B cell (primary cell): Measurements from ENCODE around the gene BCL6B. TPM values are rescaled to one million over a fixed set of nuclear protein-coding genes. Genes with fewer than 3 reads are reported as not detected.
"Not testable (repeated sequence)": the region's sequence is repeated elsewhere in the genome, so short reads cannot be mapped to it uniquely, and the experiment has no call there.

Source experiments
- ATAC-seq: fragments of 200-7000 bp; cut with Tn5 transposase; one replicate; pipeline ENCODE4 v1.10.0; 2021; ENCODE audit warnings: low read depth, mild to moderate bottlenecking, moderate number of reproducible peaks, moderate library complexity
- CTCF ChIA-PET: fragments of 350-600 bp; sonication (Branson Sonifier 250); formaldehyde crosslinking; loops from one replicate; lab custom pipeline; 2021; ENCODE audit warnings: antibody characterized with exemption, inconsistent platforms; lab: Charles Lee
- POLR2A ChIA-PET: fragments of 350-600 bp; sonication (Branson Sonifier 250); formaldehyde crosslinking; loops from one replicate; lab custom pipeline; 2021; ENCODE audit warnings: antibody characterized with exemption; lab: Charles Lee
- DNase-seq: peaks from one replicate; pipeline ENCODE4 v3.0.0; 2013
- H2AFZ ChIP-seq: 2 replicates; pipeline ENCODE4 v1.6.1; 2012; ENCODE audit warnings: mild to moderate bottlenecking, low read depth, low read length; ENCODE audit not compliant: insufficient read depth, poor library complexity, severe bottlenecking
- H3K27ac ChIP-seq, 2 donors: 1 replicate in 1 of 2; 2 replicates in 1 of 2; pipeline ENCODE4 v1.5.1; 2012 to 2013; ENCODE audit warnings: low read length in 2 of 2, mild to moderate bottlenecking in 2 of 2, moderate library complexity in 1 of 2
- H3K27me3 ChIP-seq, 4 experiments: fragments of 200-600 bp in 1 of 4; sonication (generic) in 1 of 4; replicated peaks in 1 of 4; 1 replicate in 2 of 4; 2 replicates in 2 of 4; pipeline versions ENCODE4 v1.6.1 to v1.7.0; 2013 to 2016; ENCODE audit warnings: low read length in 3 of 4, mild to moderate bottlenecking in 2 of 4, mixed read lengths in 1 of 4, moderate library complexity in 1 of 4; ENCODE audit not compliant: insufficient read depth in 4 of 4, control insufficient read depth in 3 of 4; ENCODE audit errors: control extremely low read depth in 1 of 4
- H3K36me3 ChIP-seq, 2 experiments: replicated peaks in 1 of 2; 1 replicate in 1 of 2; 2 replicates in 1 of 2; pipeline versions ENCODE4 v1.6.1 to v1.7.1; 2013; ENCODE audit warnings: low read length in 1 of 2; ENCODE audit not compliant: insufficient read depth in 2 of 2, control insufficient read depth in 1 of 2; ENCODE audit errors: control extremely low read depth in 1 of 2, extremely low read depth in 1 of 2
- H3K4me1 ChIP-seq, 2 donors: fragments of 200-600 bp in 1 of 2; sonication (generic) in 1 of 2; 1 replicate in 1 of 2; 2 replicates in 1 of 2; pipeline versions ENCODE4 v1.5.1 to v1.6.1; 2013 to 2017; ENCODE audit warnings: low read length in 2 of 2; ENCODE audit not compliant: control insufficient read depth in 2 of 2, insufficient read depth in 2 of 2
- H3K4me2 ChIP-seq: replicated peaks from 2 replicates; pipeline ENCODE3; 2012; ENCODE audit warnings: mild to moderate bottlenecking, low read depth, low read length; ENCODE audit not compliant: poor library complexity, severe bottlenecking
- H3K4me3 ChIP-seq, 5 experiments: fragments of 200-600 bp in 1 of 5; sonication (generic) in 1 of 5; 1 replicate in 3 of 5; 2 replicates in 2 of 5; pipeline versions ENCODE4 v1.5.1 to v1.7.0; 2011 to 2016; ENCODE audit warnings: low read length in 4 of 5, mild to moderate bottlenecking in 4 of 5, low read depth in 2 of 5, control low read depth in 1 of 5, moderate library complexity in 1 of 5; ENCODE audit not compliant: insufficient read depth in 1 of 5; ENCODE audit errors: control extremely low read depth in 1 of 5, extremely low read depth in 1 of 5
- H3K79me2 ChIP-seq: fragments of 200-600 bp; sonication (generic); one replicate; pipeline ENCODE4 v1.6.0; 2016; ENCODE audit warnings: low read length; ENCODE audit not compliant: control insufficient read depth, insufficient read depth
- H3K9ac ChIP-seq: fragments of 200-600 bp; sonication (generic); 2 replicates; pipeline ENCODE4 v1.6.1; 2017; ENCODE audit warnings: mild to moderate bottlenecking, low read length, moderate library complexity
- H3K9me3 ChIP-seq, 3 donors: one replicate each; pipeline versions ENCODE4 v1.6.1 to v1.7.1; 2013; ENCODE audit warnings: low read length in 2 of 3; ENCODE audit not compliant: control insufficient read depth in 2 of 3, insufficient read depth in 1 of 3; ENCODE audit errors: control extremely low read depth in 1 of 3
- H4K20me1 ChIP-seq: 2 replicates; pipeline ENCODE4 v1.6.0; 2012; ENCODE audit warnings: mild to moderate bottlenecking, low read length; ENCODE audit not compliant: insufficient read depth, control insufficient read depth, poor library complexity, severe bottlenecking
- H3K27ac Mint-ChIP-seq: one replicate; pipeline ENCODE4 v1.8.0; 2021; ENCODE audit warnings: mixed read lengths
- H3K27me3 Mint-ChIP-seq: one replicate; pipeline ENCODE4 v1.8.0; 2021; ENCODE audit warnings: mixed read lengths
- H3K4me1 Mint-ChIP-seq: one replicate; pipeline ENCODE4 v1.8.0; 2021; ENCODE audit warnings: mixed read lengths
- H3K4me3 Mint-ChIP-seq: one replicate; pipeline ENCODE4 v1.8.0; 2021; ENCODE audit warnings: mixed read lengths
- H3K9me3 Mint-ChIP-seq: one replicate; pipeline ENCODE4 v1.8.0; 2022; ENCODE audit warnings: mixed read lengths; ENCODE audit not compliant: insufficient read depth
- CTCF ChIP-seq: fragments of 200-600 bp; IDR thresholded peaks from one replicate; pipeline ENCODE4 v1.8.0; 2022; ENCODE audit warnings: antibody characterized with exemption, mild to moderate bottlenecking
- EZH2 ChIP-seq: IDR thresholded peaks from 2 replicates; pipeline ENCODE4 v1.6.1; 2012; ENCODE audit warnings: borderline replicate concordance, low read depth, mild to moderate bottlenecking, moderate library complexity, low read length; ENCODE audit not compliant: insufficient read depth, poor library complexity, severe bottlenecking
- WGBS: methylation state at CpG from one replicate; pipeline ENCODE4 v1.1.5; 2013; ENCODE audit warnings: missing lambda C conversion rate; ENCODE audit not compliant: insufficient coverage; 5-methylcytosine and 5-hydroxymethylcytosine counted together
- intact Hi-C: fragments of 100-400 bp; cut with micrococcal nuclease; formaldehyde crosslinking; loops from one replicate; pipeline ENCODE4 v1.10.0; 2022
- polyA plus RNA-seq: library from polyadenylated mRNA; depleted of rRNA; stranded (reverse); fragments of >200 nt; gene quantifications from 2 replicates; pipeline ENCODE4 v1.2.3, GENCODE V29; 2012
- total RNA-seq, 2 donors: library from RNA; stranded (reverse); fragments of 120-200 nt in 1 of 2; gene quantifications; 1 replicate in 1 of 2; 2 replicates in 1 of 2; pipeline versions ENCODE4 v1.2.3 to v1.2.4, GENCODE V29; 2013 to 2022

BCL6B gene
- total and polyA plus RNA-seq, 2 donors (not counting 1 experiment from before 2014, with no cell fraction given), result 0.25 to 0.34 TPM

GRCh38 chr17:7047566-7047965, 24.7 kb downstream of the BCL6B start:
- Histone ChIP-seq H3K9me3 (peaks cover 0 to 8% (median 0%) of the 10 kb centered on the region in 3 donors), H3K4me2 (no peak overlapping the region), H3K4me1 (peaks cover 28 to 42% of the 10 kb centered on the region in 2 donors), H4K20me1 (no peaks in the 10 kb centered on the region), H3K36me3 (no peaks in the 10 kb centered on the region), H2AFZ (no peak overlapping the region), H3K27me3 (peaks cover 0 to 4% (median 0%) of the 10 kb centered on the region in 4 experiments), H3K4me3 (no peak overlapping the region), H3K79me2 (no peaks in the 10 kb centered on the region), H3K9ac (no peak overlapping the region), H3K27ac (peak overlapping the region in 1 of 2 donors; percentile 61)
- POLR2A ChIA-PET, result interaction anchor here (0.9 to 1.0 kb wide), 2 partner anchors 12 to 282 kb away, joined by 3 read pairs; partner anchors contain the start of gene SLC16A13
- DNase-seq (no peak), ATAC-seq (no peak)
- CTCF ChIA-PET, result interaction anchor here (0.9 to 14.5 kb wide), 7 partner anchors 26 to 249 kb away, joined by 3 to 584 read pairs (median 3); partner anchors contain the start of gene BCL6B
- Mint-ChIP-seq H3K27me3 (peaks cover 3% of the 10 kb centered on the region), H3K4me1 (peaks cover 28% of the 10 kb centered on the region), H3K9me3 (no peaks in the 10 kb centered on the region), H3K4me3 (peak overlapping the region; percentile 51), H3K27ac (no peak overlapping the region)
- WGBS, result 100% methylated on average over 2 of the region's 6 CpGs
- intact Hi-C loops, result loop anchor here (2.0 to 10.0 kb wide), 4 partner anchors 135 to 640 kb away; partner anchors contain the start of genes MPDU1, TP53 and WRAP53
- TF ChIP-seq EZH2 (no peak), CTCF (no peak)

- Histone ChIP-seq H3K4me2 (no peak overlapping the region), H3K27ac (no peak overlapping the region), H3K9ac (no peak overlapping the region), H3K9me3 (no peaks in the 10 kb centered on the region), H3K4me3 (no peak overlapping the region), H3K36me3 (no peaks in the 10 kb centered on the region), H4K20me1 (no peaks in the 10 kb centered on the region), H2AFZ (no peak overlapping the region), H3K79me2 (no peaks in the 10 kb centered on the region), H3K27me3 (no peaks in the 10 kb centered on the region), H3K4me1 (peaks cover 14 to 28% of the 10 kb centered on the region in 2 donors)
- no peak for ATAC-seq
- ChIA-PET CTCF (interaction anchor here (0.6 to 14.5 kb wide), 5 partner anchors 27 to 135 kb away, joined by 3 to 584 read pairs (median 20); partner anchors contain the start of gene BCL6B), POLR2A (no interaction called here)
- Mint-ChIP-seq H3K27ac (peak overlapping the region; percentile 0), H3K4me3 (peak overlapping the region; percentile 17), H3K9me3 (no peaks in the 10 kb centered on the region), H3K27me3 (peaks cover 3% of the 10 kb centered on the region), H3K4me1 (peaks cover 20% of the 10 kb centered on the region)
- WGBS, result 100% methylated on average over 1 of the region's 6 CpGs
- intact Hi-C loops, result loop anchor here (5.0 to 10.0 kb wide), 2 partner anchors 536 to 638 kb away; partner anchors contain the start of genes MPDU1, TP53 and WRAP53
- no peak for DNase-seq
- TF ChIP-seq EZH2 (no peak), CTCF (no peak)
These were observed 26.1 kb downstream of the BCL6B start for GRCh38 chr17:7048968-7049367.

GRCh38 chr17:7050583-7050982, 27.7 kb downstream of the BCL6B start:
- H3K9me3 ChIP-seq, H3K9me3 Mint-ChIP-seq, H3K79me2 ChIP-seq, H3K27me3 Mint-ChIP-seq, ATAC-seq, intact Hi-C loops, H4K20me1 ChIP-seq, H3K4me3 ChIP-seq, H3K27ac ChIP-seq, H2AFZ ChIP-seq, H3K9ac ChIP-seq, H3K36me3 ChIP-seq, H3K27me3 ChIP-seq, DNase-seq, H3K4me2 ChIP-seq, H3K4me3 Mint-ChIP-seq: not testable (repeated sequence)
- ChIA-PET POLR2A (interaction anchor here (0.8 kb wide), 1 partner anchor 10 kb away, joined by 10 read pairs; no protein-coding TSS in a partner anchor), CTCF (interaction anchor here (1.9 to 14.5 kb wide), 6 partner anchors 15 to 294 kb away, joined by 6 to 584 read pairs (median 17); partner anchors contain the start of gene SLC16A13)
- Mint-ChIP-seq H3K4me1 (peaks cover 16% of the 10 kb centered on the region), H3K27ac (peak overlapping the region; percentile 24)
- 91% methylated on average over 8 of the region's 9 CpGs for WGBS
- peaks cover 12 to 25% of the 10 kb centered on the region in 2 donors for H3K4me1 ChIP-seq
